D341Med (cell line): ENCODE data around the gene RGS7.
"Not testable (repeated sequence)": the region's sequence is repeated elsewhere in the genome, so short reads cannot be mapped to it uniquely, and the experiment has no call there.

ENCODE experiments used
- DNase-seq: peaks from one replicate; pipeline ENCODE4 v3.0.0; 2012; ENCODE audit warnings: low spot score

Gene RGS7

DNA sequence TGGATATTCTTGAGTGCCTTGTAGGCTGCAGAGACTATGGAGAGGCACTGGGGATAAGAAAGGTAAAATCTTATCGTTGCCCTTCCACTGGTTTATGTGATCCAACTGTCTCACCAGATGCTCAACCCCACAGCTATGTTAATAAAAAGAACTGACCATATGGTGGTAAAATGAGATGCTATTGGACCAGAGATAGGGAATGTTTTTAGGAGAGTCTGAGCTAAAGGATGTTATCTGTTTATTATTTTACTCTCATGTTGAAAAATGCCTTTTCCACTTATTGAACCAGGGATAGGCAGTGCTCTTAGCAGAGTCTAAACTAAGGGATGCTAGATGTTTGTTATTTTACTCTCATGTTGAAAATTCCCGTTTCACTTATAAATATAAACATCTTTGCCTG lies 572.2 kb downstream of the RGS7 start:
- no peak for DNase-seq

DNA sequence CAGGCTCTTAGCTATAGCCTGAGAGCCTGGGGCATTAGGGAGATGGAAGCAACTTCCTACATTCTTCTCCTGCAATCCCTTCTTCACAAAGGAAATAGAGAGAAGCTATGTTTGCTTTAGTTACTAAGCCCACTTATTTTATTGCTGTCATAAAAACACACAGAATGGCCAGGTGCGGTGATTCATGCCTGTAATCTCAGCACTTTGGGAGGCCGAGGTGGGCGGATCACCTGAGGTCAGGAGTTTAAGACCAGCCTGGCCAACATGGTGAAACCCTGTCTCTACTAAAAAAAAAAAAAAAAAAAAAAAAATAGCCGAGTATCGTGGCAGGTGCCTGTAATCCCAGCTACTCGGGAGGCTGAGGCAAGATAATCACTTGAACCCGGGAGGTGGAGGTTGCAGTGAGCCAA lies 573.3 kb downstream of the RGS7 start:
- not testable (repeated sequence) for DNase-seq

DNA sequence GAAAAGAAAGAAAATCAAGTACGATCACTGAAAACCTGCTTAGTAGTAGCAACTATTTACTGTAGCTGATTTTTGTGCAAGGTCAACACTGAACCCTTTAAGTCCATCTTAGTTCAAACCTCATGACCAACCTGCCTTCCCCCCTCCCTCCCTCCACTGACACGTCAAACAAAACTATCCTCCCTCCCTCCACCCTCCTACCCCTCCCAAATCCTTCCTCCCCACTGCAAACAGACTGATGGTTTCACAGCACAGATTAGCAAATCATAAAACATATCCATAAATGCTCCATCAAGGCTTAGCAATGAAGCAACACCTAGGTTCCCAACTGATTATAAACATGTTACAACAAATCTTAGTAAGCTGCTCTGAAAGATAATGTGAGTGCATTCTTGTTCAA lies 580.8 kb downstream of the RGS7 start:
- no peak for DNase-seq

DNA sequence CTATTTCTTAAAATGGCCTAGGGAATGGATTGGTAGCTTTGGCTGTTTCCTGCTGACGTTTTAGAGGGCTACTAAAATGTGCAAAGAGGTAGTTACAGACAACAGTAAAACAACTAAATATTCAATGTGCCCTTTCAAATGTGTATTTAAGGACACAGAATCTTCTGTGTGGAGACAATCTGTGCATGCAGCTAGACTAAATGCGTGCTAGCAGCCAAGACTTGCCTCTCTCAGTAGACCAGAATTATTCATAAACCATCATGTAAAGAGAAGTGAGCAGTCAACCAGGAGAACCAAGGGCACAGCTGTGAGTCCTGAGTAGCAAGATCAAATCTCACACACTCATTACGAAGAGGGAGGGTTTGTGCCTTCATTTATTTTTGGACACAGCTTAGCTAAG lies 584.9 kb downstream of the RGS7 start:
- DNase-seq, result no peak

DNA sequence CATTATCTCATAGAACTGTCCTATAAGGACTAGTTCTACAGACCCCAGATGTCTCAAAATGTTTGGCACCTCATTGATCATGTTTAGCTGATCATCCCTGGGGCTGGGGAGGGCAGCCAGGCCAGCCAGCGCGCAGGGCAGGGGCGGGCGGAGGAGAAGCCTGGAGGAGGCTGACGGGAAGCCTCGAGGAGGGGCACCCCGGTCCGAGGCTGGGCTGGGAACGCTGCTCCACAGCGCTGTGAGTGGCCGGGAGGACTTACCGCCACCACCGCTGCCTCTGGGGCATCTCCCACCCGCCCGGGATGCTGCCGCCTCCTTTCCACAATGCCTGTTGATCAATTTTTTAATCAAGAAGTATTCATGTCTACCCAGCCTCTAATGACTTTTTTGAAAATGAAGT lies 585.6 kb downstream of the RGS7 start:
- DNase-seq, result no peak

DNA sequence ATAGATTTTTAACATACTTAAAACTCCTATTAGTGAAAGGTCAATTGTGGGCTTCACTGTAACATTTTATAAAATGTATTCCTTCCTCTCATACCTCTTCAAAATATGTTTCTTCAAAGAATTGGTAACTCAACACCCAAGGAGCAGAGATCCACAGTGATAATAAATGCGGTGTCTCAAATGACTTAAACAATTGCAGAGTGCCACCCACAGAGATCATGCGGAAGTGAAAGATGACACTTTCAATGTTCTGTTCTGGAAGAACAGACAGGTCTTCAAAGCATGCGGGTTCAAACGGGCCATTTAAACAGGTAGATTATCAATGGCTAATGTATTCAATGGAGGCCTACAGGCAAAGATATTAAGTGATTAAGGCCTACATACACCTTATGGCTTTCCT lies 588.0 kb downstream of the RGS7 start:
- no peak for DNase-seq

DNA sequence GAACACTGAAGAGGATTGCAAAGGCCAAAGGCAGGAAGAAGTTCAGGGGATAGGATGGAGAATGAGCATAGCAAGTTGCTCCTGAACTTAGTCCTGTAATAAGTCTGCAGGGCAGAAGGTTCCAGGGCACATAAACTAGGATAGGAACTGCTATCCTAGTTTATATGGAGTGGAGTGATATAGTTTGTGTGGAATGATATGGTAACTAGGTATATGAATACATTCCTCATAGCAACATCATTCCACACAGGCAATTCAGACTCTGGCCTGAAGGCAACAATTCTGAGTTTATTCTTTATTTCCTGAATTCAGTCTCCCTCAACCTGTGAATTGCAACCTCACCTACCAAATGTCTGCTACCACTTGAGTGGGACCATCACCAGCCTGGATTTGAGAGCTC lies 590.2 kb downstream of the RGS7 start:
- no peak for DNase-seq

DNA sequence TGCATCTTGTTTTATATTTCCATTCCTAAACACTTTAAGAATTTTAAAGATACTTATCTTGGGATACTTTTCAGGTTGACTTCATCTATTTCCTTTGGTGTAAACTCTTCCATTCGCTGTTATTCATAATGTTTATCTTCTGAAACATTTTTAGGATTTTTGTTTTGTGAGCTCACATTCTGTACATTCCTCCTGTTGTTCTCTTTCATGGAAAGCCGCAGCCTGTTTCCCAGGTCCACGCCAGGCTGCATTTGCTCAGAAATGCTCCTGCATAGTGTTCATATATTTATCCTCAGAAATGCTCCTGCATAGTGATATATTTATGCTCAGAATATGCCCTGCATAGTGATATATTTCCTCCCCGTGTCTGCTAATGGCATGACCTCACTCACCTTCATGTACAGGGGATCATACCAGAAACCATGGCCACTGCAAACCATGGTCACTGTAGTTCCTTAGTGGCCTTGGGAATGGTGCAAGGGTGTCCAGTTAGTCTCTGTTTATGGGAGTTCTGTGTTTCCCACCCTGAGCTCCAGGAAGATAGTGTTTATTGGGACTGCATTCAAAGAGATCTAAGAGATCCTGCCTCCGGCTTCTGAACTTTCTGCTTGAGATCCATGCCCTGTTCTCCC lies 591.2 kb downstream of the RGS7 start:
- no peak for DNase-seq

DNA sequence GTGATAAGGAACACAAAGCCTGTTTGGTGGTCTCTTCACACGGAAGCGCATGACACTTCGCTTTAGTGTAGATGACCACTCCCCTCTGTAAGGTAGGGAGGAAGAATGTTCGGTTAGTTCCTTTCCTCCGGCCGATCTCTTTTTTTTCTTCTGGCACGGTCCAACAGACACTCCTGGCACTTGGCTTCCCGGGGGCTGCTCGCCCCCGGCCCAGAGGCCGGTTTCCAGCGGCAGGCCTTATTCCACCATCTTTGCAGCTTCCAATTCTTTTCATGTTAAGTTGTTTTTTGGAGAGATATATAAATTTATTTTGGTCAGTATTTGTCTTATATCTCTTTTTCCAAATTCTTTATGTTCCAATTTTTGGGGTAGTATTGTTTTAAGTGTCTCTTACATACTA lies 593.2 kb downstream of the RGS7 start:
- no peak for DNase-seq

DNA sequence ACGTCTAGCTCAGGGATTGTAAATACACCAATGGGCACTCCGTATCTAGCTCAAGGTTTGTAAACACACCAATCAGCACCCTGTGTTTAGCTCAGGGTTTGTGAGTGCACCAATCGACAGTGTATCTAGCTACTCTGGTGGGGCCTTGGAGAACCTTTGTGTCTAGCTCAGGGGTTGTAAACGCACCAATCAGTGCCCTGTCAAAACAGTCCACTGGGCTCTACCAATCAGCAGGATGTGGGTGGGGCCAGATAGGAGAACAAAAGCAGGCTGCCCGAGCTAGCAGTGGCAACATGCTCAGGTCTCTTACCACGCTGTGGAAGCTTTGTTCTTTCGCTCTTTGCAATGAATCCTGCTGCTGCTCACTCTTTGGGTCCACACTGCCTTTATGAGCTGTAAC lies 593.9 kb downstream of the RGS7 start:
- not testable (repeated sequence) for DNase-seq

DNA sequence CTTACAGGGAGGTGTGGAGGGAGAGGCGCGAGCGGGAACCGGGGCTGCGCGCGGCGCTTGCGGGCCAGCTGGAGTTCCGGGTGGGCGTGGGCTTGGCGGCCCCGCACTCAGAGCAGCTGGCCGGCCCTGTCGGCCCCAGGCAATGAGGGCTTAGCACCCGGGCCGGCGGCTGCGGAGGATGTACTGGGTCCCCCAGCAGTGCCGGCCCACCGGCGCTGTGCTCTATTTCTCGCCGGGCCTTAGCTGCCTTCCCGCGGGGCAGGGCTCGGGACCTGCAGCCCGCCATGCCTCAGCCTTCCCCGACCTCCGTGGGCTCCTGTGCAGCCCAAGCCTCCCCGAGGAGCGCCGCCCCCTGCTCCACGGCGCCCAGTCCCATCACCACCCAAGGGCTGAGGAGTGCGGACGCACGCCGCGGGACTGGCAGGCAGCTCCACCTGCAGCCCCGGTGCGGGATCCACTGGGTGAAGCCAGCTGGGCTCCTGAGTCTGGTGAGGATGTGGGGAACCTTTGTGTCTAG lies 594.5 kb downstream of the RGS7 start:
- DNase-seq, result not testable (repeated sequence)

DNA sequence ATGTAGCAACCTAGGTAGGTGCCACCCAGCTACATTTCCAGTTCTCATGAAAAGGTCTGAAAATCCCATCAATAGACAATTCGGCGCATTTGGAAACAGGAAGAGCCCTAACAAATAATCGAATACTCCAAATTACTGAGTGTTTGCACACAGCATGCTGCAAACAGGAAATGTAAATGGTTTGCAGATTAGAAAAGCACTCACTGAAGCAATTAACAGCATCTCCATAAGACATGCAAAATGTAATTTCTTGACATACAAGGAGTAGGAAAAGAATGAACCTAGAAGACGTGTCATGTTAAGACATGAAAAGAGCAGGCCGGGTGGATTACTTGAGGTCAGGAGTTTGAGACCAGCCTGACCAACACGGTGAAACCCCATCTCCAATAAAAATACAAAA lies 598.2 kb downstream of the RGS7 start:
- not testable (repeated sequence) for DNase-seq

DNA sequence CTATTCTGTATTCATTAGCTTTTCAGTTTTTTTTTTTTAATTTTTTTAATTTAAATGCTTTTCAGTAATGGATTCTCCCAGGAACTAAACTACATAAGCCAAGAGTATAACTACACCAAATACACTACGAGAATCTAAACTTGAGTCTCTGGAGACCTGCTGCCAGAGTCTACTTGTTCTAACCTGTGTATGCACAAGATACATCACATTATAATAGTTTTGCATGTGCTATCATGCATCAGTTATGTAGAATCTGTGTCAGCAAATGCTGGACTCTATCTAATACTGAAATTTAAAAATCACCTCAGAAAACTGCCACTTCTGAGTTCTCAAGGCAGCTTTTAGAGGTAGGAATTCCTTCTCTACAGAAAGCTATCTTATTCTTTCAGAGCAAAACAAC lies 598.7 kb downstream of the RGS7 start:
- no peak for DNase-seq

DNA sequence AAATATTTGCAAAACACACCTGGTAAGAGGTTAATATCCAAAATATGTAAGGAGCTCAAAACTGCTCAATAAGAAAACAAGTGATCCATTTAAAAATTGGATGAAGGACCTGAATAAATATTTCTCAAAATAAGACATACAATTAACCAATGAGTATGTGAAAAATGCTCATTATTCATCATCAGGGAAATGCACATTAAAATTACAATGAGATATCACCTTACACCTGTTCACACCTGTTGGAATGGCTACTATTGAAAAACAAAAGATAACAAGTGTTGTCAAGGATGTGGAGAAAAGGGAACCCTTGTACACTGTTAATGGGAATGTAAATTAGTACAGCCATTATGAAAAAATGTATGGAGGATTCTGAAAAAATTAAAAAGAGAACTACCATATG lies 609.1 kb downstream of the RGS7 start:
- DNase-seq, result no peak

DNA sequence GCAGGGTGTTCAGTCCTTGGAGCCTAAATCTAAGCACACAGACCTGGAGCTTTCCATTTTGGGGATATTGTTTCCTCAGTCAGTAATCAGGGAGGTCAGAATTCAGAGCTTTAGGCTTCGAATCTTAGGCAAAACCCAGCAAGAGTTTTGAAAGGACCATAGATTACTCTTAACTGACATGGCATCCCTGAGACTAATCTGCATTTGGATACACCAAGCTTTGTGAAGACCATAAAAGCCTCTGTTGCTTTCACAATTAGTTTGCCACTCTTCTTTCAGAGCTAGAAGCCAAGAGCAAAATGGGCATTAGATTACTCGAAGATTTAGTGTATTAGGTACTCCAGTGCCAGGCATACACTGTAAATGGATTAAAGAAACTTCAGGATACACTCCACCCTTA lies 613.3 kb downstream of the RGS7 start:
- DNase-seq, result no peak

DNA sequence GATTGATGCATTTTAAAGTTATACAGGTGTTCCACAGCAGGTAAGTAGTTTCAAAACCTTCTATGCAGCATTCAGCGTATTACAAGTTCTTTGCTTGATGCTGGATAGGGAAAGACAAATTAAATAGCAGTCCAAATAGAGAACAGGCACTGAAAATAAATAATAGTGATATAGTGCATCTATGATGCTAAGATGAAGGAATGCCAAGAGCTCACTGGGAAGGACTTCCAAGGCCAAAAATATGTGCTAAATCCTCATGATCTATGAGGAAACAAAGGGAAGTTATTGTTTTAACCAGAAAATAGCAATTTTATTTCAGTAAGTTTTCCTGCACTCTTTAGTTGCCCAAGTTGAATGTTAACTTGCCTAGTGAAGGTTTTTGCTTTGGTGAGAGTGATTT lies 617.3 kb downstream of the RGS7 start:
- DNase-seq, result no peak

DNA sequence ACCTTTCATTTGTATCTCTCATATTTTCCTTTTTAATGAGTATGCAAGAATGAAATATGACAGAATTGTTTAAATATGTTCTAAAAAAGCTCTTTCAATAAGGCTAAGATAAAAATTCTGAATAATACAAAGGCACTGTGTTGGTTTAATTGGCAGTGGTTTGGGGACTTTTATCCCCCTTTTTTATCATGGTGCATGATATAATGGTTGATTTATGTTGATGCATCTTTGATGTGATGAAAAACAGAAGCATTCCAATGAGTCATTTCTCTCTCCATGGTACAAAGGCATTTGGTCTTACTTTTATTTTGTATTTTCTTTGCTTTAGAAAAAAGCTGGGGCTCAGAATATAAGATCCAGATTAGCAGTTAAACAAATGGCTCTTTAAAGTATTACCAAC lies 617.9 kb downstream of the RGS7 start:
- DNase-seq, result no peak

DNA sequence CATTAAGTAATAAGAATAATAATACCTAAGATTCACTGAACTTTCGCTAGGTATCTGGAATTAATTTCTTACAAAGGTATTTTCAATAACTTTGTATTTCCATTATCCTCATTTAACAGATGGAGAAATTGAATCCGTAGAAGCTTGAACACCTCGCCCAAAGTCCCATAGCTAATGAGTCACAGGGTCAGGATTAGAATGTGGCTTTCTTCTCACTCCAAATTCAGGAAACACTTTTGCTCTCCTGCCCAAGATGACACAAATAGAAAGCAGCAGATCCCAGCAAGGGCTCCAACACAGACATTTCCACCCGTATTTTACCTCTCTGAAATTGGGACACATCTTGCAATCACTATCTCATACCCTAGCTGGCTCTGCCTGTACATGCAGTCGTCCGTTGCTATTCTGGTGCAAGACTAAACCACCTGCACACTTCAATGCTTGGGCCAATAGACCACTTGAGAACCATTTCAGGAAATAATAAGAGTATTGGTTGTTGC lies 619.2 kb downstream of the RGS7 start:
- no peak for DNase-seq

DNA sequence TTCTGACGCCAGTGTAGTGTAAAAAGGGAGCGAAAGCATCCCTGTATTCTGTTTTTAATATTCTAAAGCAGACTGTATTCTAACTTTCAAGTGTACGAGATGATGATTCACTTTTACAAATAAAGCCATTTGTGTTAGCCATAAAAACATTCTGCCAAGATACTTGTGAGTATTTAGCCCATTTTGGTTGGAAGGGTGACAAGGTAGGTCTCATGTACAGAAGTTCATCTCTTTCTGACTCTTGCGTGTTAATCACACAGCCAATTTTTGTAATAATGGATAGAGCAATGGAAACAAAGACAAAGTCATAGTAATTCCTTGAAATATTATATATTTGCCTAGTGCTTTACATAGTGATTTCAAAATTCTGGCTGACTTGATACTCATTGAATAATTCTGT lies 619.7 kb downstream of the RGS7 start:
- DNase-seq, result no peak

DNA sequence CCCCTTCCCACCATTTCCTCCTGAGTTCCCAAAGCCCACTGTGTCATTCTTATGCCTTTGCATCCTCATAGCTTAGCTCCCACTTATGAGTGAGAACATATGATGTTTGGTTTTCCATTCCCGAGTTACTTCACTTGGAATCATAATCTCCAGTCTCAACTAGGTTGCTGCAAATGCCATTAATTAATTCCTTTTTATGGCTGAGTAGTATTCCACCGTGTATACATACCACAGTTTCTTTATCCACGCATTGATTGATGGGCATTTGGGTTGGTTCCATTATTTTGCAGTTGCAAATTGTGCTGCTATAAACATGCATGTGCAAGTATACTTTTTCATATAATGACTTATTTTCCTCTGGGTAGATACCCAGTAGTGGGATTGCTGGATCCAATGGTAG lies 622.3 kb downstream of the RGS7 start:
- not testable (repeated sequence) for DNase-seq

DNA sequence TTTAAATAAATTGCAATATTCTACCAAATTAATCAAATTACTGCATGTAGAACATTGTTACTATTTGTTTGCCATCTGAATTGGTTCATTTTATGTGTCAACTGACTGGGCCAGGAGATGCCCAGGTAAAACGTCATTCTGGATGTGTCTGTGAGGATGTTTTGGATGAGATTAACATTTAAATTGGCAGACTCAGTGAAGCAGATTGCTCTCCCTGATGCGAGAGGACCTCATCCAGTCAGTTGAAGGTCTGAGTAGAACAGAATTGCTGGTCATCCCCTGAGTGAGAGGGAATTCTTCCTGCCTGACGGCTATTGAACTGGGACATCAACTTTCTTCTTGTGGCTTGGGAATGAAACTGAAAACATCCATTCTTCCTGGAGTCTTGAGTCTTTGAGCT lies 623.0 kb downstream of the RGS7 start:
- no peak for DNase-seq

DNA sequence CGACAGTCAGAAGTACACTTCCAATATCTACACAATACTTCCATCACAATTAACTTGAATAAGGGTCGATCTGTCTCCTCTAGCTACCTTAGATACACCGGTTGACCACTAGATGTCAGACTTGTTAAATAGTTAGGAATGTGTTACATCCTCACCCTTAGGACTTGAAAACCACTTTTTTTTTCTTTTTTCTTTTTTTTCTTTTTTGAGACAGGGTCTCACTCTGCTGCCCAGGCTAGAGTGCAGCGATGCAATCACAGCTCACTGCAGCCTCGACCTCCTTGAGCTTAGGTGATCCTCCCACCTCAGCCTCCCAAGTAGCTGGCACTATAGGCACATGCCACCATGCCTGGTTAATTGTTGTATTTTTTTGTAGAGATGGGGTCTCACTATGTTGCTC lies 624.6 kb downstream of the RGS7 start:
- DNase-seq, result peak; percentile 70
